Measurements from ENCODE around the gene TXN. TPM values are rescaled to one million over a fixed set of nuclear protein-coding genes. Genes with fewer than 3 reads are reported as not detected.

TXN gene
- total and polyA plus RNA-seq, 10 of the 15 experiments (the other 5 are each of a cell fraction or from before 2014, with no cell fraction given): 309 to 2,304 (median 650) TPM

- no peak for TF ChIP-seq NKRF (conservative IDR thresholded peaks at IDR 0.05)
- TF ChIP-seq ZNF687 (IDR thresholded peaks at IDR 0.05): no peak
- no peak for TF ChIP-seq CHD4 (IDR thresholded peaks at IDR 0.05)
- peak; percentile 63 for TF ChIP-seq BCL3 (IDR thresholded peaks at IDR 0.05; ENCODE audit: borderline replicate concordance, insufficient read depth, low read depth, low read length, poor library complexity, severe bottlenecking)
- TF ChIP-seq PAX5 (IDR thresholded peaks at IDR 0.05; ENCODE audit: borderline replicate concordance, low read depth, low read length): peak; percentile 41; the same call in 1 of the 2 replicates
- TF ChIP-seq CBX5 (IDR thresholded peaks at IDR 0.05; ENCODE audit: low read depth): no peak
- no peak for TF ChIP-seq NR2C1 (IDR thresholded peaks at IDR 0.05)
- TF ChIP-seq SUZ12 (IDR thresholded peaks at IDR 0.05; ENCODE audit: unreplicated experiment): no peak
- TF ChIP-seq POU2F2 (IDR thresholded peaks at IDR 0.05; ENCODE audit: borderline replicate concordance, low read depth, low read length): peak; percentile 20; the same call in 1 of the 3 replicates
- no peak for TF ChIP-seq ZBTB4 (CRISPR knock-in tag; IDR thresholded peaks at IDR 0.05)
- no peak for TF ChIP-seq MTA3 (IDR thresholded peaks at IDR 0.05; ENCODE audit: borderline replicate concordance, low read length)
- TF ChIP-seq MYC (IDR thresholded peaks at IDR 0.05; ENCODE audit: insufficient read depth, insufficient read length, insufficient replicate concordance, low read length, severe bottlenecking): no peak
- TF ChIP-seq ZNF274 (IDR thresholded peaks at IDR 0.05; ENCODE audit: insufficient read depth, insufficient read length): no peak
- peak in 1 of 2 experiments; percentile 16; a peak in 1 of 4 replicates for TF ChIP-seq ETV6 (conservative IDR thresholded peaks at IDR 0.05 in 1 of 2, IDR thresholded peaks at IDR 0.05 in 1 of 2; ENCODE audit: borderline replicate concordance in 1 of 2, low read depth in 1 of 2)
- no peak for TF ChIP-seq TCF3 (IDR thresholded peaks at IDR 0.05; ENCODE audit: borderline replicate concordance, insufficient read depth, low read depth, low read length)
- TF ChIP-seq NFXL1 (IDR thresholded peaks at IDR 0.05; ENCODE audit: borderline replicate concordance): no peak
- TF ChIP-seq KAT2A (conservative IDR thresholded peaks at IDR 0.05; ENCODE audit: control insufficient read depth, low read depth, low read length): no peak
- no peak for TF ChIP-seq CBX3 (IDR thresholded peaks at IDR 0.05; ENCODE audit: borderline replicate concordance, low read depth)
- TF ChIP-seq WRNIP1 (IDR thresholded peaks at IDR 0.05; ENCODE audit: borderline replicate concordance, low read depth, low read length): no peak
- TF ChIP-seq RCOR1 (conservative IDR thresholded peaks at IDR 0.05; ENCODE audit: low read depth, low read length): no peak
These were observed 2.4 kb upstream of the TXN start (continued) for GRCh38 chr9:110258690-110259091.
